ENCODE data around the gene KLK5.

DNA sequence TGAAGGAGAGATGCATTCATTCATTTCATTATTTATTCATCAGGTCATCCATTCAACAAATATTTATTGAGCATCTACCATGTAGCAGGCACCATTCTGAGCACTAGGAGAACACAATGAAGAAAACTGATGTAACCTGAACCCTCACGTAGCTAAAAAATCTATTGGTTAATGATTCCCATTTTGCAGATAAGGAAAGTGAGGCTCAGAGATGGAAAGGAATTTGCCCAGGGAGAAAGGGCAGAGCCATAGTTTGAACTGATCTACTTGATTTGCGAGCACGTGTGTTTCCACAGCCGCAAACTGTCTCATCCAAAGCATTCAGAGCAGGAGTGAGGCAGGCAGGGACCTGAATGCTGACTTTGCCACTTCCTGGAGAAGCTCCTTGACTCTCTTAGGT, 45.8 kb upstream of the KLK5 start:
- TF ChIP-seq, protein P1, sequence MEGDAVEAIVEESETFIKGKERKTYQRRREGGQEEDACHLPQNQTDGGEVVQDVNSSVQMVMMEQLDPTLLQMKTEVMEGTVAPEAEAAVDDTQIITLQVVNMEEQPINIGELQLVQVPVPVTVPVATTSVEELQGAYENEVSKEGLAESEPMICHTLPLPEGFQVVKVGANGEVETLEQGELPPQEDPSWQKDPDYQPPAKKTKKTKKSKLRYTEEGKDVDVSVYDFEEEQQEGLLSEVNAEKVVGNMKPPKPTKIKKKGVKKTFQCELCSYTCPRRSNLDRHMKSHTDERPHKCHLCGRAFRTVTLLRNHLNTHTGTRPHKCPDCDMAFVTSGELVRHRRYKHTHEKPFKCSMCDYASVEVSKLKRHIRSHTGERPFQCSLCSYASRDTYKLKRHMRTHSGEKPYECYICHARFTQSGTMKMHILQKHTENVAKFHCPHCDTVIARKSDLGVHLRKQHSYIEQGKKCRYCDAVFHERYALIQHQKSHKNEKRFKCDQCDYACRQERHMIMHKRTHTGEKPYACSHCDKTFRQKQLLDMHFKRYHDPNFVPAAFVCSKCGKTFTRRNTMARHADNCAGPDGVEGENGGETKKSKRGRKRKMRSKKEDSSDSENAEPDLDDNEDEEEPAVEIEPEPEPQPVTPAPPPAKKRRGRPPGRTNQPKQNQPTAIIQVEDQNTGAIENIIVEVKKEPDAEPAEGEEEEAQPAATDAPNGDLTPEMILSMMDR (conservative IDR thresholded peaks at IDR 0.05; ENCODE audit: low read length), result no peak
- TF ChIP-seq EZH2phosphoT487 (IDR thresholded peaks at IDR 0.05; ENCODE audit: borderline replicate concordance), result no peak

All from Loucy (cell line).